ENCODE data around the gene COX17.

COX17 gene

GRCh38 chr3:119642746-119643473 lies 34.3 kb downstream of the COX17 start:
- peak in 1 of 2 donors; percentile 13 for DNase-seq

- no peak for DNase-seq
Measured at GRCh38 chr3:119641416-119641815, 35.8 kb downstream of the COX17 start.

- DNase-seq = no peak
Measured at GRCh38 chr3:119639494-119640350, 37.5 kb downstream of the COX17 start.

- DNase-seq = peak in 1 of 2 donors; percentile 73
Measured at GRCh38 chr3:119637679-119638477, 39.3 kb downstream of the COX17 start.

- no peak for DNase-seq
Measured at GRCh38 chr3:119636891-119637611, 40.2 kb downstream of the COX17 start.

- DNase-seq = no peak
Measured at GRCh38 chr3:119636249-119636648, 41.0 kb downstream of the COX17 start.

GRCh38 chr3:119635719-119636118 lies 41.5 kb downstream of the COX17 start:
- no peak for DNase-seq

GRCh38 chr3:119632829-119633228 lies 44.4 kb downstream of the COX17 start:
- DNase-seq = no peak

- no peak for DNase-seq
Measured at GRCh38 chr3:119632216-119632615, 45.0 kb downstream of the COX17 start.

GRCh38 chr3:119631516-119631915 lies 45.7 kb downstream of the COX17 start:
- no peak for DNase-seq

GRCh38 chr3:119630880-119631329 lies 46.3 kb downstream of the COX17 start:
- no peak for DNase-seq

- peak in 1 of 2 donors; percentile 14 for DNase-seq
Measured at GRCh38 chr3:119630128-119630879, 46.9 kb downstream of the COX17 start.

GRCh38 chr3:119628816-119629445 lies 48.3 kb downstream of the COX17 start:
- DNase-seq = no peak

- no peak for DNase-seq
Measured at GRCh38 chr3:119628390-119628789, 48.8 kb downstream of the COX17 start.

GRCh38 chr3:119627461-119627860 lies 49.7 kb downstream of the COX17 start:
- DNase-seq = peak; percentile 18 to 67

GRCh38 chr3:119626196-119626595 lies 51.0 kb downstream of the COX17 start:
- DNase-seq = no peak

GRCh38 chr3:119625451-119626153 lies 51.6 kb downstream of the COX17 start:
- no peak for DNase-seq

- no peak for DNase-seq
Measured at GRCh38 chr3:119624002-119624720, 53.0 kb downstream of the COX17 start.

- no peak for DNase-seq
Measured at GRCh38 chr3:119620899-119621298, 56.3 kb downstream of the COX17 start.
